GM11168 (cell line): ENCODE results near the gene ZNF436.
"Not testable (repeated sequence)": the region's sequence is repeated elsewhere in the genome, so short reads cannot be mapped to it uniquely, and the experiment has no call there.

Experiments
- in situ Hi-C: fragments of 300-500 bp; cut with MboI; formaldehyde crosslinking; loops from one replicate; pipeline ENCODE4 v1.12.0; 2022; ENCODE audit warnings: low sequenced_read_pairs; ENCODE audit not compliant: unreplicated experiment

ZNF436 gene

GRCh38 chr1:23393706-23394105 lies 24.1 kb upstream of the ZNF436 start:
- in situ Hi-C loops = no loop called here

GRCh38 chr1:23392125-23392855 lies 22.7 kb upstream of the ZNF436 start:
- in situ Hi-C loops = no loop called here

DNA sequence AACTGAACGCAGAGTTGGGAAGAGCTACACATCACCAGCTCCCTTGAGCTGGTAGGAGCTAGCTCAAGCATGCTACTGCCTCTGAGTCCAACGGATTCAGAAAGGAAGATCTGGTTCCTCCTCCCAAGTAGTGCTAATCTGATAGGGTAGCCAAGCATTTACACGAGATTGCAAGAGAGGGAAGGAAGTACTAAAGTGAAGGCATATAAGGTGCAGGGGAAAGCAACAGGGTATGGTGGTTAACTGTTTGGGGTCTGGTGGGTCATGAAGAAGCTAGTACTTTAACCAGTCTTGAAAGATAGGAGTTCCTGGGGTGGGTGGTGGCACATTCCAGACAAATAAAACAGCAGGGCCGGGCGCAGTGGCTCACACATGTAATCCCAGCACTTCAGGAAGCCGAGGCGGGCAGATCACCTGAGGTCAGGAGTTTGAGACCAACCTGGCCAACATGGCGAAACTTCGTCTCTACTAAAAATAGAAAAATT lies 20.2 kb upstream of the ZNF436 start:
- in situ Hi-C loops = no loop called here

GRCh38 chr1:23387494-23387893 lies 17.9 kb upstream of the ZNF436 start:
- in situ Hi-C loops = no loop called here

- in situ Hi-C loops = no loop called here
Observed at GRCh38 chr1:23385119-23385621, 15.5 kb upstream of the ZNF436 start.

DNA sequence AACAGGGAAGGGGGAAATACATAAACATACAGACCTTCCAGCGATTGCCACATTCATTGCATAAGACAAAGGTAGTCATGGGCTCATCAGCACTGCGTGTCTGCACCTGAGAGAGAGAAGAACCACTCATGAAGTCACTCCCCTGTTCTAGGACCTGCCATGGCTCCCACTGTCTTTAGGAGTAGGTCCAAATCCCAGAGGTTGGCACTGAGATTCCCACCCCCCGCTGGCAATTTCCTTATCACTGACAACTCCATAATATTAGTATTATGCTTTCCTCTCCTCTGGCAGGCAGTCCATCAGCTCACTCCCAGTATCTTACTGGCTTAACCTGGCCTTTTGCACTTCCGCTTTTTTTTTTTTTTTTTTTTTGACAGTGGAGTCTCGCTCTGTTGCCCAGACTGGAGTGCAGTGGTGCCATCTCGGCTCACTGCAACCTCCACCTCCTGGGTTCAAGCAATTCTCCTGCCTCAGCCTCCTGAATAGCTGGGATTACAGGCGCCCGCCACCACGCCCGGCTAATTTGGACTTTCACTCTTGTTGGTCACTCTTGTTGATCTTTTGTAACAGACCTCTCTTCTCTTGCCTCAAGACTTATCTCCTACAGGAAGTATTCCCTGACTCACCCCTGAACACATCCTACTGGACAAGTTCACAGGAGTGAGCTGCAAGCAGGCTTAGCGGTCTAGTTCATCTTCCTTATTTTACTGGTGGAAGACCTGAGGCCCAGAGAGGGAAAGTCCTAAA lies 14.8 kb upstream of the ZNF436 start:
- in situ Hi-C loops = no loop called here

DNA sequence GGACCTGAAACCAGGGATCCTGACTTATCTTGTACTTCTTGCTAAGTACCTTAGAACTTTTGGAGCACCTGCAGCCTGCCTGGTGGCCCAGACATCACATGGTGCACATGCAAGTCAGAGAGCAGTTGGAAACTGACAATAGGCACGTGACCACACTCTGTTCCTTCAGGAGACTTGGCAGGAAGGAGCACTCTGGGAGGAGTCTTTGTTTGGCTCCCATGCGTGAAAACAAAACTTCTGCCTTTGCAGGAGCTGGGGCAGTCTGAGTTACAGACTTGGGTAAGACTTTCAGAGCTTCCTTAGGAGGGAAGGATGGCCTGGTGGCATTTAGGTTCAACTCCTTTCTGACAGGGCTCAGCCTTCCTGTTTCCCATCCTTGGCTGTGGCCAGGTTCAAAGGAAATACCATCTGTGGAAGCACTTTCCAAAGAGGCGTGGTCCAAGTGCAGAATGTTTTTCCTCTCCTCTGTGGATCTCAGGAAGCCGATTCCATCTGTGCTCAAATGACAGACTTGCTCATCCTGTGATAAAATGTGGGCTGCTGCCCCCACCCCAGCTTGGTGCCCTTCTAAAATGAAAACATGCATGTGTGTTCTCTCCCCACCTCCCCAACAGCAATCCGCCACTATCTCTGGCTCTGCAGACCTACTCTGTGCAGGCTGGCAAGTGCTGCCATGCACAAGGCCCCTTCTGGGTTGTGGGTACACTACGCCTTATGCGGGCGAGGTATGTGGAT lies 14.1 kb upstream of the ZNF436 start:
- in situ Hi-C loops = no loop called here

DNA sequence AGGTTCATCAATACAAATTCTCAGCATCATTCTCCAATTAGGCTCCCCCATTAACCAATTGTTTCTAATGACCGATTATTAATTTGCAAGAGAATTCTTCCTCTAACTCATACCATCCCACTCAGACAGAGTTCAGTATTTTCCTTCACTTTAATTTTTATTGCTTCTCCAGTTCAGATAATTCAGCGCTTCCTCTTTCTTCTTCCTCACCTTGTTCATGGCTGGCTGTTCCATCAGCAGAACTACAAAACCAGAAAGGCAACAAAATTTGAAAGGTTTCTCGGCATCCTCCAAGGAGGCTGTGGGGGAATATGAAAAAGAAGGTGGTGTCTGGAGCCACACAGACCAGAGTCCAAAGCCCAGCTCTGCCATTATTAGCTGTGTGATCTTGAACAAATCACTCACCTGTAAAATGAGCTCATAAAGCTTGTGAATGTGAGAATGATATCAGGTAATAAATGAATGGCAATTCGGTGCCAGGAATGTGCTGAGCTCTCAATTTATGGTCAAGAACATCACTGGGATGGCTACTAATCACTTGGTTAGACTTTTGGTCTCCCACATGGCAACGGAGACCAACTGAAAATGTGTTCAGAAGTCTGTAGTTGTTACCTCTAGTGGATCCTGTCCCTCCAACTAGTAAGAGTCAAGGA lies 11.7 kb upstream of the ZNF436 start:
- in situ Hi-C loops = no loop called here

- in situ Hi-C loops = no loop called here
Observed at GRCh38 chr1:23380719-23381118, 11.1 kb upstream of the ZNF436 start.

DNA sequence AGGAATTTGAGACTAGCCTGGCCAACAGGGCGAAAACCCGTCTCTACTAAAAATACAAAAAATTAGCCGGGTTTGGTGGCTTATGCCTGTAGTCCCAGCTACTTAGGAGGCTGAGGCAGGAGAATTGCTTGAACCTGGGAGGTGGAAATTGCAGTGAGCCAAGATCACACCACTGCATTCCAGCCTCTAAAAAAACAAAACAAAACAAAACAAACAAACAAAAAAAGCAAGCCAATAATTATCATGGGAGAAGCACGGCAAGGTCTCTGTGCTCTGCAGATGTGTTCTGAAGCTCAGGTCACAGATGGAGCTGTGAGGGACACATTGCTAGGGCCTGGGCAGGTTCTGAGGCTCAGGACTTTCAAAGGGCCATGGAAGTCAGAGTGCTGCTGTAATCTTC lies 10.6 kb upstream of the ZNF436 start:
- in situ Hi-C loops = not testable (repeated sequence)

DNA sequence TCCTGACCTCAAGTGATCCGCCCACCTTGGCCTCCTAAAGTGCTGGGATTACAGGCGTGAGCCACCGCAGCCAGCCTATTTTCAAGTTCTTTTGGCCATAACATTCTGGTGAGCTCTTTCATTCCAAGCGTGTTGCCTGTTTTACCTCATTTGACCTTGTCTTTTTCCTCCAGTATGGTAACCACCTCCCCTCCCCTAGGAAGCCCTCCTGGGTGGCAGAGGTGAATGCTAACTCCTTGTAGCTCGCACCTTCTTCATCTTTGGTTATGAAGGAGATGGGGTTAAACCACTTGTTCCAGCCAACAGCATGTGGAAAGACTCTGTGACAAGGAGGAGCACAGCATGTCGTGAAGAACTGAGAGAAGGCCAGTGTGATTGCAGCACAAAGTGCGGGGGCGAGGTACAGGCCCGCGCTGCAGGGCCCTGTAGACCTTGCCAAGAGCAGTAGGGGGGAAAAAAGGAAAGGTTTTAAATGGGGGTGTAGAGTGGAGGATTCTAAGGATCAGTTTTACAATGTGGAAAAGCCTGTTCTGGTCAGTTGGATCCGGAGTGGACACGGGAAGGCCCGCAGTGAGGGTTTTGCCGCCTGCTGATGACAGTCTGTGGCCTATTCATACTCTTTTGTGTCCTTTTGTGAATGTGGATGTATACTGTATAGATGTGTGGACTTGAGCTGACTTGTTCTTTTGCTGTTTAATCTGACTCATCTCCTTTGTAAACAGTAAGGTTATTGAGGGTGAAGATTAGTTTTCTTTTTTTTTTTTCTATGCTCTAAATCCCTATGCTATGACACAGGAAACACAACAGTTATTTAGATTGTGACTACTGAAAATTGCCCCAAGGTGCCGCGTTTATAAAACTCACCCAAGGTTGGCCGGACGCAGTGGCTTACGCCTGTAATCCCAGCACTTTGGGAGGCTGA lies 7.5 kb upstream of the ZNF436 start:
- in situ Hi-C loops = no loop called here

DNA sequence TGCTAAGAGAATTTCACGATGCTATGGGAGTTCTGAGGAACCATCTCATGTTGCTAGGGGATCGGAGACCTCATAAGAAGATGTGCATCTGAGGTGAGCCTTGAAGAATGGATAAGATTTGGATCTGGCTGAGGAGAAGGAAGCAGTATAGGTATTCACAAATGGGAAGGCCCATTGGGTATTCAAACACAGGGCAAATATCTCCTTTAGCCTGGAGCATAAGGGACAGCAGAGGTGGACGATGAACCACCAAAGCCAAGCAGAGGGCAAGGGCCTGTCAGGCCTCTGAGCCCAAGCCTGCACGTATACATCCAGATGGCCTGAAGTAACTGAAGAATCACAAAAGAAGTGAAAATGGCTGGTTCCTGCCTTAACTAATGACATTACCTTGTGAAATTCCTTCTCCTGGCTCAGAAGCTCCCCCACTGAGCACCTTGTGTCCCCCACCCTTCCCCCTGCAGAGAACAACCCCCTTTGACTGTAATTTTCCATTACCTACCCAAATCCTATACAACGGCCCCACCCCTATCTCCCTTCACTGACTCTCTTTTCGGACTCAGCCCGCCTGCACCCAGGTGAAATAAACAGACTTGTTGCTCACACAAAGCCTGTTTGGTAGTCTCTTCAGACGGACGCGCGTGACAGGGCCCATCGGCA lies 4.6 kb upstream of the ZNF436 start:
- in situ Hi-C loops = not testable (repeated sequence)

- in situ Hi-C loops = no loop called here
Observed at GRCh38 chr1:23371987-23372880, 2.6 kb upstream of the ZNF436 start.

- in situ Hi-C loops = no loop called here
Observed at GRCh38 chr1:23370709-23371584, 1.3 kb upstream of the ZNF436 start.

DNA sequence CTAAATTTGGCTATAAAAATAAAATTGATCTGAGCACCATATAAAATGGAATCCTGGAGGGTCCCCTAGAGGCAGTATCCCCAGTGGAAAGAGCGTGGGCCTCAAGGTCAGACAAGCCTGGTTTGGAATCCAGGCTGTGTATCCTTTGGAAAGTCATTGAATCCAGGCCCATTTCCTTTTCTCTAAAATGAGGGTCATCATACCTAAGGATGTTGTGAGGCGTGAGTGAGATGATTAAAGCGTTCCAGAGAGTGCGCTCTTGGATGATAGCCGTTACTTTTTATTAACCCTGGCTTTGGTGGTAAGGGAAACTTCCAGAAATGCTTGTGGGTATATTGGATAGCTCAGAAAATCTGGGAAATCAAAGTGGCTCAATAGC lies 683 bp upstream of the ZNF436 start:
- in situ Hi-C loops = no loop called here

- in situ Hi-C loops = no loop called here
Observed at GRCh38 chr1:23368562-23369334, 888 bp downstream of the ZNF436 start.
